PFSK-1 (cell line): ENCODE measurements around the gene MAP3K3.

Source experiments
- POLR2AphosphoS5 ChIP-seq: IDR thresholded peaks from 2 replicates; pipeline ENCODE4 v1.6.1; 2012; ENCODE audit warnings: low read depth, mild to moderate bottlenecking, control low read depth, low read length, moderate library complexity
- REST ChIP-seq, 2 experiments: IDR thresholded peaks; 2 replicates each; pipeline versions ENCODE4 v1.6.1 to v1.8.0; 2011 to 2012; ENCODE audit warnings: low read depth in 2 of 2, low read length in 2 of 2, control low read depth in 1 of 2, inconsistent platforms in 1 of 2, mild to moderate bottlenecking in 1 of 2, moderate library complexity in 1 of 2; ENCODE audit not compliant: insufficient read depth in 1 of 2
- SIN3A ChIP-seq: IDR thresholded peaks from 2 replicates; pipeline ENCODE4 v1.6.1; 2012; ENCODE audit warnings: mild to moderate bottlenecking, low read length, moderate library complexity, borderline replicate concordance; ENCODE audit not compliant: insufficient read depth
- TAF1 ChIP-seq: IDR thresholded peaks from 2 replicates; pipeline ENCODE4 v1.6.1; 2012; ENCODE audit warnings: low read length, control low read depth, borderline replicate concordance; ENCODE audit not compliant: insufficient read depth

GRCh38 chr17:63621684-63622573 lies at the start of gene MAP3K3:
- peak; percentile 97 for TF ChIP-seq POLR2AphosphoS5
- peak; percentile 80; the same call in 1 of the 2 replicates for TF ChIP-seq SIN3A
- TF ChIP-seq REST (IDR thresholded peaks at IDR 0.05; ENCODE audit: insufficient read depth in 1 of 2, low read depth in 2 of 2, low read length in 2 of 2): 0 out of 4 replicates have a peak, but pooled peaks of 1 of the 2 experiments have one; percentile 39
- TF ChIP-seq TAF1: peak; percentile 87
